Hepatocyte (in vitro differentiated cells): ENCODE results near the gene SPATA45.

Source experiments
- EZH2 ChIP-seq: fragments of 200-600 bp; sonication (generic); IDR thresholded peaks from 2 replicates; pipeline ENCODE4 v1.6.1; 2016; ENCODE audit warnings: antibody characterized with exemption, mild to moderate bottlenecking, borderline replicate concordance
- EZH2phosphoT487 ChIP-seq: fragments of 200-600 bp; sonication (generic); IDR thresholded peaks from one replicate; pipeline ENCODE4 v1.6.1; 2018; ENCODE audit warnings: antibody characterized with exemption, mild to moderate bottlenecking, low read depth, moderate library complexity; ENCODE audit not compliant: unreplicated experiment, severe bottlenecking
- TF ChIP-seq, protein P1 (sequence below): fragments of 200-600 bp; sonication (generic); IDR thresholded peaks from 2 replicates; pipeline ENCODE4 v1.5.1; 2016; ENCODE audit warnings: antibody characterized with exemption, mild to moderate bottlenecking; ENCODE audit not compliant: poor library complexity

DNA sequence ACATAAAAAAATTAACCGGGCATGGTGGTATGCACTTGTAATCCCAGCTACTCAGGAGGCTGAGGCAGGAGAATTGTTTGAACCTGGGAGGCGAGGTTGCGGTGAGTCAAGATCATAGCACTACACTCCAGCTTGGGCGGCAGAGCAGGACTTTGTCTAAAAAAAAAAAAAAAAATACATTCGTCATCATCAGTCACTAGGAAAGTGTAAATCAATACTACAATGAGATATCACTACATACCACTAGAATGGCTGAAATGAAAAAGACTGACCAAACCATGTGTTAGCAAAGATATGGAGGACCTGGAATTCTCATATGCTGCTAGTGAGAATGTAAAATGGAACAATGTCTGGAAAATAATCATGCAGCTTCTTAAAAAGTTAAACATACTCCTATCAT, 9.3 kb downstream of the SPATA45 start:
- TF ChIP-seq, protein P1, sequence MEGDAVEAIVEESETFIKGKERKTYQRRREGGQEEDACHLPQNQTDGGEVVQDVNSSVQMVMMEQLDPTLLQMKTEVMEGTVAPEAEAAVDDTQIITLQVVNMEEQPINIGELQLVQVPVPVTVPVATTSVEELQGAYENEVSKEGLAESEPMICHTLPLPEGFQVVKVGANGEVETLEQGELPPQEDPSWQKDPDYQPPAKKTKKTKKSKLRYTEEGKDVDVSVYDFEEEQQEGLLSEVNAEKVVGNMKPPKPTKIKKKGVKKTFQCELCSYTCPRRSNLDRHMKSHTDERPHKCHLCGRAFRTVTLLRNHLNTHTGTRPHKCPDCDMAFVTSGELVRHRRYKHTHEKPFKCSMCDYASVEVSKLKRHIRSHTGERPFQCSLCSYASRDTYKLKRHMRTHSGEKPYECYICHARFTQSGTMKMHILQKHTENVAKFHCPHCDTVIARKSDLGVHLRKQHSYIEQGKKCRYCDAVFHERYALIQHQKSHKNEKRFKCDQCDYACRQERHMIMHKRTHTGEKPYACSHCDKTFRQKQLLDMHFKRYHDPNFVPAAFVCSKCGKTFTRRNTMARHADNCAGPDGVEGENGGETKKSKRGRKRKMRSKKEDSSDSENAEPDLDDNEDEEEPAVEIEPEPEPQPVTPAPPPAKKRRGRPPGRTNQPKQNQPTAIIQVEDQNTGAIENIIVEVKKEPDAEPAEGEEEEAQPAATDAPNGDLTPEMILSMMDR = no peak
- TF ChIP-seq EZH2phosphoT487 = no peak
- no peak for TF ChIP-seq EZH2
